H1 (cell line): ENCODE measurements around the gene HLA-A. TPM values are rescaled to one million over a fixed set of nuclear protein-coding genes. Genes with fewer than 3 reads are reported as not detected.

Source experiments
- CTCF ChIA-PET: fragments of 300-600 bp; sonication (Branson Sonifier 250); formaldehyde crosslinking; loops from one replicate; lab custom pipeline; 2021; ENCODE audit not compliant: partially characterized antibody; lab: Charles Lee
- POLR2A ChIA-PET: fragments of 300-600 bp; sonication (Branson Sonifier 250); formaldehyde crosslinking; loops from one replicate; lab custom pipeline; 2021; ENCODE audit warnings: inconsistent platforms; ENCODE audit not compliant: partially characterized antibody; lab: Charles Lee
- DNase-seq, 2 experiments: peaks; one replicate each; pipeline versions ENCODE4 v3.0.0 to v3.0.0-alpha.2; 2010 to 2022; ENCODE audit warnings: low spot score in 2 of 2, low read depth in 1 of 2, mixed read lengths in 1 of 2
- FAIRE-seq: peaks from 2 replicates; lab custom pipeline; 2011; peaks lifted over from hg19 to GRCh38; lab: Jason Lieb, UNC
- H2AFZ ChIP-seq: 2 replicates; pipeline ENCODE4 v1.8.1; 2012; ENCODE audit warnings: low read length, inconsistent platforms
- H2AK5ac ChIP-seq: 2 replicates; pipeline ENCODE4 v1.6.1; 2013; ENCODE audit warnings: low read depth, low read length
- H2BK120ac ChIP-seq: replicated peaks from 2 replicates; pipeline ENCODE3; 2013; ENCODE audit warnings: low read depth, low read length, inconsistent platforms
- H2BK12ac ChIP-seq: 2 replicates; pipeline ENCODE4 v1.6.1; 2013; ENCODE audit warnings: low read depth, low read length
- H2BK15ac ChIP-seq: 2 replicates; pipeline ENCODE4 v1.6.1; 2013; ENCODE audit warnings: low read length
- H2BK20ac ChIP-seq: 2 replicates; pipeline ENCODE4 v1.6.1; 2013; ENCODE audit warnings: low read length
- H2BK5ac ChIP-seq: 2 replicates; pipeline ENCODE4 v1.6.1; 2013; ENCODE audit warnings: low read depth, low read length
- H3K14ac ChIP-seq: 2 replicates; pipeline ENCODE4 v1.6.1; 2013; ENCODE audit warnings: inconsistent platforms; ENCODE audit not compliant: insufficient read length
- H3K18ac ChIP-seq: 2 replicates; pipeline ENCODE4 v1.6.1; 2013; ENCODE audit warnings: low read length; ENCODE audit errors: extremely low read depth
- H3K23ac ChIP-seq: 2 replicates; pipeline ENCODE4 v1.6.1; 2013; ENCODE audit warnings: inconsistent platforms; ENCODE audit not compliant: insufficient read length
- H3K23me2 ChIP-seq: 2 replicates; pipeline ENCODE4 v1.6.1; 2013; ENCODE audit warnings: low read depth, low read length
- H3K27ac ChIP-seq: 2 replicates; pipeline ENCODE4 v1.6.1; 2011; ENCODE audit warnings: low read depth, low read length, inconsistent platforms
- H3K27me3 ChIP-seq, 4 experiments: replicated peaks in 1 of 4; 1 replicate in 1 of 4; 2 replicates in 3 of 4; pipeline versions ENCODE4 v1.6.1 to v1.8.1; 2011 to 2013; ENCODE audit warnings: low read length in 3 of 4, mild to moderate bottlenecking in 3 of 4, inconsistent platforms in 2 of 4, mixed read lengths in 2 of 4, moderate library complexity in 1 of 4; ENCODE audit not compliant: control insufficient read depth in 3 of 4, insufficient read depth in 3 of 4; ENCODE audit errors: extremely low read depth in 1 of 4
- H3K36me3 ChIP-seq, 4 experiments: 2 replicates each; pipeline versions ENCODE4 v1.6.1 to v1.8.1; 2011 to 2013; ENCODE audit warnings: mild to moderate bottlenecking in 4 of 4, low read length in 3 of 4, moderate library complexity in 2 of 4, control low read depth in 1 of 4, inconsistent platforms in 1 of 4; ENCODE audit not compliant: insufficient read depth in 4 of 4, control insufficient read depth in 2 of 4
- H3K4ac ChIP-seq: replicated peaks from 2 replicates; pipeline ENCODE3; 2013; ENCODE audit warnings: low read length, low read depth, mixed read lengths, inconsistent platforms; ENCODE audit not compliant: insufficient read length
- H3K4me1 ChIP-seq, 4 experiments: replicated peaks in 1 of 4; 1 replicate in 1 of 4; 2 replicates in 3 of 4; pipeline versions ENCODE4 v1.6.1 to v1.8.1; 2011 to 2013; ENCODE audit warnings: low read length in 3 of 4, inconsistent platforms in 2 of 4, mixed read lengths in 1 of 4; ENCODE audit not compliant: insufficient read depth in 4 of 4, control insufficient read depth in 3 of 4
- H3K4me2 ChIP-seq, 2 experiments: 2 replicates each; pipeline versions ENCODE4 v1.6.1 to v1.8.1; 2011 to 2013; ENCODE audit warnings: low read depth in 2 of 2, low read length in 2 of 2, control low read depth in 1 of 2, inconsistent platforms in 1 of 2, mild to moderate bottlenecking in 1 of 2; ENCODE audit not compliant: insufficient read depth in 1 of 2
- H3K4me3 ChIP-seq, 4 experiments: fragments of 200-600, 300-600 bp in 1 of 4; sonication (generic), shearing (Covaris generic), sonication (Bioruptor Twin) in 1 of 4; 2 replicates each; pipeline versions ENCODE4 v1.5.1 to v1.8.1; 2011 to 2016; ENCODE audit warnings: low read length in 4 of 4, low read depth in 3 of 4, control low read depth in 2 of 4, inconsistent platforms in 2 of 4, mild to moderate bottlenecking in 2 of 4, mixed read lengths in 1 of 4, moderate library complexity in 1 of 4; ENCODE audit not compliant: insufficient read depth in 2 of 4; ENCODE audit errors: extremely low read depth in 1 of 4
- H3K56ac ChIP-seq: replicated peaks from 2 replicates; pipeline ENCODE3; 2013; ENCODE audit warnings: low read depth, mild to moderate bottlenecking, mixed read lengths, low read length, inconsistent platforms; ENCODE audit not compliant: insufficient read length
- H3K79me1 ChIP-seq: 2 replicates; pipeline ENCODE4 v1.6.1; 2013; ENCODE audit warnings: low read depth, low read length, control low read depth
- H3K79me2 ChIP-seq, 2 experiments: 2 replicates each; pipeline versions ENCODE4 v1.6.1 to v1.8.1; 2012 to 2013; ENCODE audit warnings: low read length in 2 of 2, mild to moderate bottlenecking in 2 of 2, inconsistent platforms in 1 of 2; ENCODE audit not compliant: insufficient read depth in 2 of 2, control insufficient read depth in 1 of 2
- H3K9ac ChIP-seq, 4 experiments: replicated peaks in 1 of 4; 1 replicate in 1 of 4; 2 replicates in 3 of 4; pipeline versions ENCODE4 v1.6.1 to v1.8.1; 2011 to 2013; ENCODE audit warnings: low read depth in 3 of 4, low read length in 3 of 4, control low read depth in 2 of 4, mild to moderate bottlenecking in 2 of 4, moderate library complexity in 2 of 4, inconsistent platforms in 1 of 4; ENCODE audit errors: extremely low read depth in 1 of 4
- H3K9me3 ChIP-seq, 2 experiments: 2 replicates each; pipeline versions ENCODE4 v1.6.1 to v1.8.1; 2012 to 2013; ENCODE audit warnings: mild to moderate bottlenecking in 2 of 2, moderate library complexity in 2 of 2, control low read depth in 1 of 2, inconsistent platforms in 1 of 2, low read depth in 1 of 2, low read length in 1 of 2, mixed read lengths in 1 of 2; ENCODE audit not compliant: insufficient read depth in 2 of 2
- H4K20me1 ChIP-seq, 2 experiments: replicated peaks in 1 of 2; 2 replicates each; pipeline versions ENCODE3 to v1.8.1; 2011 to 2013; ENCODE audit warnings: inconsistent platforms in 2 of 2, low read length in 2 of 2, mild to moderate bottlenecking in 1 of 2; ENCODE audit not compliant: insufficient read depth in 2 of 2, control insufficient read depth in 1 of 2
- H4K5ac ChIP-seq: 2 replicates; pipeline ENCODE4 v1.6.1; 2013; ENCODE audit warnings: low read length, low read depth, mixed read lengths, inconsistent platforms; ENCODE audit not compliant: insufficient read length
- H4K8ac ChIP-seq: 2 replicates; pipeline ENCODE4 v1.8.0; 2013; ENCODE audit warnings: mild to moderate bottlenecking, moderate library complexity, low read length, inconsistent platforms; ENCODE audit not compliant: insufficient read depth; ENCODE audit errors: extremely low read depth
- H4K91ac ChIP-seq: replicated peaks from 2 replicates; pipeline ENCODE3; 2013; ENCODE audit warnings: low read length, mixed read lengths, inconsistent platforms; ENCODE audit not compliant: insufficient read length
- ATF3 ChIP-seq: IDR thresholded peaks from 2 replicates; pipeline ENCODE4 v1.6.1; 2011; ENCODE audit warnings: low read depth, mild to moderate bottlenecking, low read length; ENCODE audit not compliant: insufficient read depth
- BCL11A ChIP-seq, 2 experiments: IDR thresholded peaks; one replicate each; pipeline ENCODE4 v1.6.1; 2011; ENCODE audit warnings: low read depth in 2 of 2, low read length in 2 of 2, mild to moderate bottlenecking in 2 of 2
- CHD2 ChIP-seq: IDR thresholded peaks from 2 replicates; pipeline ENCODE4 v1.6.1; 2012; ENCODE audit warnings: low read length, improper control_type of control experiment
- CTBP2 ChIP-seq: IDR thresholded peaks from 2 replicates; pipeline ENCODE4 v1.7.0; 2011; ENCODE audit warnings: borderline replicate concordance, mild to moderate bottlenecking, moderate library complexity, mixed read lengths, low read length; ENCODE audit not compliant: insufficient read depth, insufficient read length
- EGR1 ChIP-seq: IDR thresholded peaks from 2 replicates; pipeline ENCODE4 v1.6.1; 2011; ENCODE audit warnings: low read depth, low read length, borderline replicate concordance
- EP300 ChIP-seq, 2 experiments: IDR thresholded peaks; 1 replicate in 1 of 2; 2 replicates in 1 of 2; pipeline ENCODE4 v1.6.1; 2011 to 2012; ENCODE audit warnings: low read depth in 2 of 2, low read length in 2 of 2, mild to moderate bottlenecking in 2 of 2, borderline replicate concordance in 1 of 2, inconsistent platforms in 1 of 2, moderate library complexity in 1 of 2
- FOSL1 ChIP-seq: IDR thresholded peaks from 2 replicates; pipeline ENCODE4 v1.6.1; 2011; ENCODE audit warnings: mild to moderate bottlenecking, low read depth, low read length, moderate library complexity; ENCODE audit not compliant: insufficient read depth
- KDM4A ChIP-seq: IDR thresholded peaks from one replicate; pipeline ENCODE4 v1.7.1; 2012; ENCODE audit warnings: low read depth, mild to moderate bottlenecking, moderate library complexity, low read length, inconsistent platforms; ENCODE audit not compliant: severe bottlenecking
- PHF8 ChIP-seq: fragments of 200-600 bp; sonication (generic); conservative IDR thresholded peaks from 2 replicates; pipeline ENCODE4 v1.7.1; 2012; ENCODE audit warnings: low read depth, mild to moderate bottlenecking, inconsistent platforms, low read length, moderate library complexity
- WGBS, 2 experiments: shearing (Covaris generic) in 1 of 2; methylation state at CpG; one replicate each; pipeline versions ENCODE4 v1.1.6 to v1.1.7; 2013 to 2015; ENCODE audit warnings: low lambda C conversion rate in 2 of 2, mixed read lengths in 2 of 2, inconsistent platforms in 1 of 2, low coverage in 1 of 2, missing lambda C conversion rate in 1 of 2; ENCODE audit not compliant: insufficient replicate concordance in 2 of 2, insufficient coverage in 1 of 2, insufficient read length in 1 of 2; ENCODE audit errors: extremely low coverage in 1 of 2, missing lambda C conversion rate in 1 of 2; 5-methylcytosine and 5-hydroxymethylcytosine counted together
- polyA plus RNA-seq, 7 experiments: library from polyadenylated mRNA; depleted of rRNA in 3 of 7; stranded (reverse) in 5 of 7; unstranded in 2 of 7; fragments of >200 nt in 5 of 7; fragments of 200-250 nt in 2 of 7; gene quantifications; 1 replicate in 5 of 7; 2 replicates in 1 of 7; 4 replicates in 1 of 7; pipeline versions ENCODE4 v1.2.1 to v1.2.3, GENCODE V29; 2011 to 2013; ENCODE audit warnings: missing spikeins in 2 of 7, mixed read lengths in 2 of 7
- total RNA-seq: library from RNA; stranded (reverse); fragmentation: NEBNext Ultra II Directional; extraction: Animal tissue kit (Norgen Biotek cat#: 25700); gene quantifications from 2 replicates; pipeline ENCODE4 v1.2.1, GENCODE V29; 2021

The HLA-A gene
- total and polyA plus RNA-seq, 2 of the 8 experiments (the other 6 are each of a cell fraction or from before 2014, with no cell fraction given) = 221 to 474 TPM

- no peak overlapping the region for H3K4ac ChIP-seq
- no peaks in the 10 kb centered on the region for H3K9me3 ChIP-seq
- H2AFZ ChIP-seq = no peak overlapping the region
- no peak overlapping the region for H3K27ac ChIP-seq
- no peak overlapping the region for H2BK20ac ChIP-seq
- H4K8ac ChIP-seq = no peak overlapping the region
- no peak overlapping the region for H3K4me2 ChIP-seq
- no peaks in the 10 kb centered on the region for H4K20me1 ChIP-seq
- H3K9ac ChIP-seq = no peak overlapping the region
- no peak overlapping the region for H3K23ac ChIP-seq
- no peak overlapping the region for H2AK5ac ChIP-seq
- FAIRE-seq (no peak), DNase-seq (no peak)
- no peak overlapping the region for H3K56ac ChIP-seq
- no peaks in the 10 kb centered on the region for H3K79me1 ChIP-seq
- H2BK12ac ChIP-seq = no peak overlapping the region
- H3K27me3 ChIP-seq = no peaks in the 10 kb centered on the region
- ChIA-PET POLR2A (interaction anchor here (1.0 to 1.9 kb wide), 4 partner anchors 12 to 34 kb away, joined by 3 to 9 read pairs (median 5); no protein-coding TSS in a partner anchor), CTCF (interaction anchor here (0.5 kb wide), 1 partner anchor 24 kb away, joined by 3 read pairs; no protein-coding TSS in a partner anchor)
- no peak overlapping the region for H3K18ac ChIP-seq
- H2BK5ac ChIP-seq = no peak overlapping the region
- no peak overlapping the region for H4K5ac ChIP-seq
- H3K14ac ChIP-seq = no peak overlapping the region
- WGBS, 2 experiments = 62% methylated on average over 4 of the region's 4 CpGs; no CpG with 5 or more reads in 1 of the 2 experiments
- H2BK120ac ChIP-seq = no peak overlapping the region
- H3K4me1 ChIP-seq = peaks cover 0 to 3% (median under 1%) of the 10 kb centered on the region in 4 experiments; a peak in 3 of 7 replicates
- no peak overlapping the region for H3K4me3 ChIP-seq
- H3K23me2 ChIP-seq = peaks cover 4% of the 10 kb centered on the region; the same call in 1 of the 2 replicates
- H3K79me2 ChIP-seq = peaks cover 0 to 5% of the 10 kb centered on the region in 2 experiments; a peak in 1 of 4 replicates
- no peak overlapping the region for H2BK15ac ChIP-seq
- H3K36me3 ChIP-seq = peaks cover 2 to 19% (median 11%) of the 10 kb centered on the region in 4 experiments; a peak in 5 of 8 replicates
- H4K91ac ChIP-seq = no peak overlapping the region
- no peak for TF ChIP-seq EP300 (IDR thresholded peaks at IDR 0.05; ENCODE audit: borderline replicate concordance in 1 of 2, low read depth in 2 of 2, low read length in 2 of 2)
- no peak for TF ChIP-seq EGR1
- no peak for TF ChIP-seq FOSL1
- TF ChIP-seq PHF8 = no peak
- TF ChIP-seq BCL11A (IDR thresholded peaks at IDR 0.05; ENCODE audit: low read depth in 2 of 2, low read length in 2 of 2) = no peak
- TF ChIP-seq CHD2 = no peak
- no peak for TF ChIP-seq CTBP2
- no peak for TF ChIP-seq ATF3
- TF ChIP-seq KDM4A = no peak
These were observed 1.3 kb upstream of the HLA-A start for GRCh38 chr6:29941016-29941415.
